H1 (cell line): Measurements from ENCODE around the gene SRP14. TPM values are rescaled to one million over a fixed set of nuclear protein-coding genes. Genes with fewer than 3 reads are reported as not detected.
"Not testable (repeated sequence)": the region's sequence is repeated elsewhere in the genome, so short reads cannot be mapped to it uniquely, and the experiment has no call there.

Experiments used
- CTCF ChIA-PET: fragments of 300-600 bp; sonication (Branson Sonifier 250); formaldehyde crosslinking; loops from one replicate; lab custom pipeline; 2021; ENCODE audit not compliant: partially characterized antibody; lab: Charles Lee
- POLR2A ChIA-PET: fragments of 300-600 bp; sonication (Branson Sonifier 250); formaldehyde crosslinking; loops from one replicate; lab custom pipeline; 2021; ENCODE audit warnings: inconsistent platforms; ENCODE audit not compliant: partially characterized antibody; lab: Charles Lee
- DNase-seq, 2 experiments: peaks; one replicate each; pipeline versions ENCODE4 v3.0.0 to v3.0.0-alpha.2; 2010 to 2022; ENCODE audit warnings: low spot score in 2 of 2, low read depth in 1 of 2, mixed read lengths in 1 of 2
- FAIRE-seq: peaks from 2 replicates; lab custom pipeline; 2011; peaks lifted over from hg19 to GRCh38; lab: Jason Lieb, UNC
- H2AFZ ChIP-seq: 2 replicates; pipeline ENCODE4 v1.8.1; 2012; ENCODE audit warnings: low read length, inconsistent platforms
- H2AK5ac ChIP-seq: 2 replicates; pipeline ENCODE4 v1.6.1; 2013; ENCODE audit warnings: low read depth, low read length
- H2BK120ac ChIP-seq: replicated peaks from 2 replicates; pipeline ENCODE3; 2013; ENCODE audit warnings: low read depth, low read length, inconsistent platforms
- H2BK12ac ChIP-seq: 2 replicates; pipeline ENCODE4 v1.6.1; 2013; ENCODE audit warnings: low read depth, low read length
- H2BK15ac ChIP-seq: 2 replicates; pipeline ENCODE4 v1.6.1; 2013; ENCODE audit warnings: low read length
- H2BK20ac ChIP-seq: 2 replicates; pipeline ENCODE4 v1.6.1; 2013; ENCODE audit warnings: low read length
- H2BK5ac ChIP-seq: 2 replicates; pipeline ENCODE4 v1.6.1; 2013; ENCODE audit warnings: low read depth, low read length
- H3K14ac ChIP-seq: 2 replicates; pipeline ENCODE4 v1.6.1; 2013; ENCODE audit warnings: inconsistent platforms; ENCODE audit not compliant: insufficient read length
- H3K18ac ChIP-seq: 2 replicates; pipeline ENCODE4 v1.6.1; 2013; ENCODE audit warnings: low read length; ENCODE audit errors: extremely low read depth
- H3K23ac ChIP-seq: 2 replicates; pipeline ENCODE4 v1.6.1; 2013; ENCODE audit warnings: inconsistent platforms; ENCODE audit not compliant: insufficient read length
- H3K23me2 ChIP-seq: 2 replicates; pipeline ENCODE4 v1.6.1; 2013; ENCODE audit warnings: low read depth, low read length
- H3K27ac ChIP-seq: 2 replicates; pipeline ENCODE4 v1.6.1; 2011; ENCODE audit warnings: low read depth, low read length, inconsistent platforms
- H3K27me3 ChIP-seq, 4 experiments: replicated peaks in 1 of 4; 1 replicate in 1 of 4; 2 replicates in 3 of 4; pipeline versions ENCODE4 v1.6.1 to v1.8.1; 2011 to 2013; ENCODE audit warnings: low read length in 3 of 4, mild to moderate bottlenecking in 3 of 4, inconsistent platforms in 2 of 4, mixed read lengths in 2 of 4, moderate library complexity in 1 of 4; ENCODE audit not compliant: control insufficient read depth in 3 of 4, insufficient read depth in 3 of 4; ENCODE audit errors: extremely low read depth in 1 of 4
- H3K36me3 ChIP-seq, 4 experiments: 2 replicates each; pipeline versions ENCODE4 v1.6.1 to v1.8.1; 2011 to 2013; ENCODE audit warnings: mild to moderate bottlenecking in 4 of 4, low read length in 3 of 4, moderate library complexity in 2 of 4, control low read depth in 1 of 4, inconsistent platforms in 1 of 4; ENCODE audit not compliant: insufficient read depth in 4 of 4, control insufficient read depth in 2 of 4
- H3K4ac ChIP-seq: replicated peaks from 2 replicates; pipeline ENCODE3; 2013; ENCODE audit warnings: low read length, low read depth, mixed read lengths, inconsistent platforms; ENCODE audit not compliant: insufficient read length
- H3K4me1 ChIP-seq, 4 experiments: replicated peaks in 1 of 4; 1 replicate in 1 of 4; 2 replicates in 3 of 4; pipeline versions ENCODE4 v1.6.1 to v1.8.1; 2011 to 2013; ENCODE audit warnings: low read length in 3 of 4, inconsistent platforms in 2 of 4, mixed read lengths in 1 of 4; ENCODE audit not compliant: insufficient read depth in 4 of 4, control insufficient read depth in 3 of 4
- H3K4me2 ChIP-seq, 2 experiments: 2 replicates each; pipeline versions ENCODE4 v1.6.1 to v1.8.1; 2011 to 2013; ENCODE audit warnings: low read depth in 2 of 2, low read length in 2 of 2, control low read depth in 1 of 2, inconsistent platforms in 1 of 2, mild to moderate bottlenecking in 1 of 2; ENCODE audit not compliant: insufficient read depth in 1 of 2
- H3K4me3 ChIP-seq, 4 experiments: fragments of 200-600, 300-600 bp in 1 of 4; sonication (generic), shearing (Covaris generic), sonication (Bioruptor Twin) in 1 of 4; 2 replicates each; pipeline versions ENCODE4 v1.5.1 to v1.8.1; 2011 to 2016; ENCODE audit warnings: low read length in 4 of 4, low read depth in 3 of 4, control low read depth in 2 of 4, inconsistent platforms in 2 of 4, mild to moderate bottlenecking in 2 of 4, mixed read lengths in 1 of 4, moderate library complexity in 1 of 4; ENCODE audit not compliant: insufficient read depth in 2 of 4; ENCODE audit errors: extremely low read depth in 1 of 4
- H3K56ac ChIP-seq: replicated peaks from 2 replicates; pipeline ENCODE3; 2013; ENCODE audit warnings: low read depth, mild to moderate bottlenecking, mixed read lengths, low read length, inconsistent platforms; ENCODE audit not compliant: insufficient read length
- H3K79me1 ChIP-seq: 2 replicates; pipeline ENCODE4 v1.6.1; 2013; ENCODE audit warnings: low read depth, low read length, control low read depth
- H3K79me2 ChIP-seq, 2 experiments: 2 replicates each; pipeline versions ENCODE4 v1.6.1 to v1.8.1; 2012 to 2013; ENCODE audit warnings: low read length in 2 of 2, mild to moderate bottlenecking in 2 of 2, inconsistent platforms in 1 of 2; ENCODE audit not compliant: insufficient read depth in 2 of 2, control insufficient read depth in 1 of 2
- H3K9ac ChIP-seq, 4 experiments: replicated peaks in 1 of 4; 1 replicate in 1 of 4; 2 replicates in 3 of 4; pipeline versions ENCODE4 v1.6.1 to v1.8.1; 2011 to 2013; ENCODE audit warnings: low read depth in 3 of 4, low read length in 3 of 4, control low read depth in 2 of 4, mild to moderate bottlenecking in 2 of 4, moderate library complexity in 2 of 4, inconsistent platforms in 1 of 4; ENCODE audit errors: extremely low read depth in 1 of 4
- H3K9me3 ChIP-seq, 2 experiments: 2 replicates each; pipeline versions ENCODE4 v1.6.1 to v1.8.1; 2012 to 2013; ENCODE audit warnings: mild to moderate bottlenecking in 2 of 2, moderate library complexity in 2 of 2, control low read depth in 1 of 2, inconsistent platforms in 1 of 2, low read depth in 1 of 2, low read length in 1 of 2, mixed read lengths in 1 of 2; ENCODE audit not compliant: insufficient read depth in 2 of 2
- H4K20me1 ChIP-seq, 2 experiments: replicated peaks in 1 of 2; 2 replicates each; pipeline versions ENCODE3 to v1.8.1; 2011 to 2013; ENCODE audit warnings: inconsistent platforms in 2 of 2, low read length in 2 of 2, mild to moderate bottlenecking in 1 of 2; ENCODE audit not compliant: insufficient read depth in 2 of 2, control insufficient read depth in 1 of 2
- H4K5ac ChIP-seq: 2 replicates; pipeline ENCODE4 v1.6.1; 2013; ENCODE audit warnings: low read length, low read depth, mixed read lengths, inconsistent platforms; ENCODE audit not compliant: insufficient read length
- H4K8ac ChIP-seq: 2 replicates; pipeline ENCODE4 v1.8.0; 2013; ENCODE audit warnings: mild to moderate bottlenecking, moderate library complexity, low read length, inconsistent platforms; ENCODE audit not compliant: insufficient read depth; ENCODE audit errors: extremely low read depth
- H4K91ac ChIP-seq: replicated peaks from 2 replicates; pipeline ENCODE3; 2013; ENCODE audit warnings: low read length, mixed read lengths, inconsistent platforms; ENCODE audit not compliant: insufficient read length
- WGBS, 2 experiments: shearing (Covaris generic) in 1 of 2; methylation state at CpG; one replicate each; pipeline versions ENCODE4 v1.1.6 to v1.1.7; 2013 to 2015; ENCODE audit warnings: low lambda C conversion rate in 2 of 2, mixed read lengths in 2 of 2, inconsistent platforms in 1 of 2, low coverage in 1 of 2, missing lambda C conversion rate in 1 of 2; ENCODE audit not compliant: insufficient replicate concordance in 2 of 2, insufficient coverage in 1 of 2, insufficient read length in 1 of 2; ENCODE audit errors: extremely low coverage in 1 of 2, missing lambda C conversion rate in 1 of 2; 5-methylcytosine and 5-hydroxymethylcytosine counted together
- polyA plus RNA-seq, 7 experiments: library from polyadenylated mRNA; depleted of rRNA in 3 of 7; stranded (reverse) in 5 of 7; unstranded in 2 of 7; fragments of >200 nt in 5 of 7; fragments of 200-250 nt in 2 of 7; gene quantifications; 1 replicate in 5 of 7; 2 replicates in 1 of 7; 4 replicates in 1 of 7; pipeline versions ENCODE4 v1.2.1 to v1.2.3, GENCODE V29; 2011 to 2013; ENCODE audit warnings: missing spikeins in 2 of 7, mixed read lengths in 2 of 7
- total RNA-seq: library from RNA; stranded (reverse); fragmentation: NEBNext Ultra II Directional; extraction: Animal tissue kit (Norgen Biotek cat#: 25700); gene quantifications from 2 replicates; pipeline ENCODE4 v1.2.1, GENCODE V29; 2021

SRP14 gene
- total and polyA plus RNA-seq, 2 of the 8 experiments (the other 6 are each of a cell fraction or from before 2014, with no cell fraction given) = 186 to 223 TPM

DNA sequence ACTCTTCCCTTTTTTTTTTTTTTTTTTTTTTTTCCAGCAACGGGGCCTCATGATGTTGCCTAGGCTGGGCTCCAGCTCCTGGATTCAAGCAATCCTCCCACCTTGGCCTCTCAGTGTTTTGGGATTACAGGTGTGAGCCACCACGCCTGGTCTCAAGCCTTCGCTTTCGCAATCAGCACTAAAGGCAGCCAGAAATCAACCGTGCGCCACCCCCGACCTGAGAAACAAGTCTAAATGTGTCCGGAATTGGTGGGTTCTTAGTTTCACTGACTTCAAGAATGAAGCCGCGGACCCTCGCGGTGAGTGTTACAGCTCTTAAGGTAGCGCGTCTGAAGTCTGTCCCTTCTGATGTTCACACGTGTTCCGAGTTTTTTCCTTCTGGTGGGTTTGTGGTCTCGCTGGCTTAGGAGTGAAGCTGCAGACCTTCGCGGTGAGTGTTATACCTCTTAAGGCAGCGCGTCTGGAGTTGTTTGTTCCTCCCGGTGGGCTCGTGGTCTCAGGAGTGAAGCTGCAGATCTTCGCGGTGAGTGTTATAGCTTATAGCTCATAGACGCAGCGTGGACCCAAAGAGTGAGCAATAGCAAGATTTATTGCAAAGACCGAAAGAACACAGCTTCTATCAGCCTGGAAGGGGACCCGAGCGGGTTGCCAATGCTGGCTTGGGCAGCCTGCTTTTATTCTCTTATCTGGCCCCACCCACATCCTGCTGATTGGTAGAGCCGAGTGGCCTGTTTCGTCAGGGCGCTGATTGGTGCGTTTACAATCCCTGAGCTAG is 34.9 kb upstream of the SRP14 start:
- H2AK5ac ChIP-seq, H4K5ac ChIP-seq, H3K4me2 ChIP-seq, H4K20me1 ChIP-seq, H3K23ac ChIP-seq, H2AFZ ChIP-seq, H3K18ac ChIP-seq, H2BK12ac ChIP-seq, H3K79me2 ChIP-seq, H3K27ac ChIP-seq, H3K79me1 ChIP-seq, FAIRE-seq, H2BK20ac ChIP-seq, H3K4me3 ChIP-seq, DNase-seq, H3K9me3 ChIP-seq, H2BK15ac ChIP-seq, H3K56ac ChIP-seq, H3K27me3 ChIP-seq, H3K9ac ChIP-seq, H4K8ac ChIP-seq, H2BK120ac ChIP-seq, H3K14ac ChIP-seq, H2BK5ac ChIP-seq, H3K36me3 ChIP-seq, H3K23me2 ChIP-seq, H3K4ac ChIP-seq, H4K91ac ChIP-seq: not testable (repeated sequence)
- CTCF ChIA-PET = interaction anchor here (0.9 to 10.5 kb wide), 6 partner anchors 14 to 199 kb away, joined by 3 to 113 read pairs (median 6); partner anchors contain the start of gene BMF
- POLR2A ChIA-PET = interaction anchor here (0.7 to 2.0 kb wide), 8 partner anchors 8 to 88 kb away, joined by 3 to 5 read pairs (median 3); no protein-coding TSS in a partner anchor
- peaks cover 0 to 19% (median 10%) of the 10 kb centered on the region in 4 experiments; a peak in 6 of 7 replicates for H3K4me1 ChIP-seq
- 94% methylated on average over 34 of the region's 34 CpGs; no CpG with 5 or more reads in 1 of the 2 experiments for WGBS, 2 experiments
